Endothelial cell (in vitro differentiated cells): ENCODE data around the gene GPR153. TPM values are rescaled to one million over a fixed set of nuclear protein-coding genes. Genes with fewer than 3 reads are reported as not detected.

Experiments
- DNase-seq: peaks from one replicate; pipeline ENCODE4 v3.0.0; 2021; ENCODE audit warnings: low spot score
- H3K27ac Mint-ChIP-seq: one replicate; pipeline ENCODE4 v1.8.0; 2021; ENCODE audit warnings: mixed read lengths, inconsistent platforms; ENCODE audit not compliant: unreplicated experiment
- H3K27me3 Mint-ChIP-seq: one replicate; pipeline ENCODE4 v1.8.0; 2021; ENCODE audit warnings: mild to moderate bottlenecking, moderate library complexity, mixed read lengths, inconsistent platforms; ENCODE audit not compliant: unreplicated experiment
- H3K36me3 Mint-ChIP-seq: one replicate; pipeline ENCODE4 v1.8.0; 2021; ENCODE audit warnings: mild to moderate bottlenecking, low read depth, mixed read lengths, inconsistent platforms; ENCODE audit not compliant: unreplicated experiment
- H3K4me1 Mint-ChIP-seq: one replicate; pipeline ENCODE4 v1.8.0; 2021; ENCODE audit warnings: mild to moderate bottlenecking, mixed read lengths, inconsistent platforms; ENCODE audit not compliant: unreplicated experiment
- H3K4me3 Mint-ChIP-seq: one replicate; pipeline ENCODE4 v1.8.0; 2021; ENCODE audit warnings: mild to moderate bottlenecking, mixed read lengths, inconsistent platforms; ENCODE audit not compliant: unreplicated experiment
- H3K9me3 Mint-ChIP-seq: one replicate; pipeline ENCODE4 v1.8.0; 2021; ENCODE audit warnings: mixed read lengths, inconsistent platforms; ENCODE audit not compliant: unreplicated experiment
- total RNA-seq: library from RNA; stranded (reverse); fragmentation: NEBNext Ultra II Directional; extraction: Animal tissue kit (Norgen Biotek cat#: 25700); gene quantifications from one replicate; pipeline ENCODE4 v1.2.1, GENCODE V29; 2021; ENCODE audit not compliant: unreplicated experiment
- TF ChIP-seq, protein P1 (sequence below): fragments of 200-600 bp; sonication (generic); IDR thresholded peaks from one replicate; pipeline ENCODE4 v1.5.0; 2021; ENCODE audit warnings: antibody characterized with exemption; ENCODE audit not compliant: unreplicated experiment

GPR153 gene
- total RNA-seq, 1 donor from 2014 or later = 3.0 TPM

DNA sequence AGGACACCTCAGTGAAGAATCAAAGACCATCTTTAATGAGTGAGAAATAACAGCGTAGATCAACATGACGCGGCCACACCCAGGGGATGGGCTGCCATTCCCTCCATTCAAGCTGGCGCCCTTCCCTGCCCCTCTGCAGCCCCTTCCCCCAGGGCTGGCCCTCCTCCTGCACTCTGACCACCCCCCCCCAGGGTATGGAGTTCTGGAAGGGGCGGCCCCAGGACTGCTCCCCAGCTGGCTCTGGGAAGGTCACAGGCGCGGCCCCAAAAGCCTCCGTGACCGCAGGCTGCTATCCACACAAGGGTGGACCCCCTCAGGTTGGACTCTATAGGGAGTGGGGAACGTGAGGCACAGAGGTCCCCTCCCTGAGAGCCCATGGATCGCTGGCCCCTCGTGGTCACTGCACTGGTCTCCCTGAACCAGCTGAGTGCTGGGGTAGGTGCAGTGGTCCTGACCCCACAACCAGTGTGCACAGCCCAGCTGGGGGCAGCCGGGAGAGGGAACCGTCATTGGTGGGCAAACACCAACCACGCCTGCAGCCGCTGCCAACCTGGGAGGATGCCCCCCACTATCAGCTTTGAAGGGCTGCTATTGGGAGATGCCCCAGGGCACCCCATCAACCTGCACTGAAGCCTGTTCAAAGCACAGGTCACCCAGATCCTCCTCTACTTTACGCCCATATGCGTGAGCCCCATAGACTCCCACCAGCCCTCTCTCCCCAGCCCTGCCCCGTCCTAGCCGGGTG is 16.1 kb upstream of the GPR153 start:
- no peaks in the 10 kb centered on the region for H3K9me3 Mint-ChIP-seq
- H3K4me3 Mint-ChIP-seq = no peak overlapping the region
- TF ChIP-seq, protein P1, sequence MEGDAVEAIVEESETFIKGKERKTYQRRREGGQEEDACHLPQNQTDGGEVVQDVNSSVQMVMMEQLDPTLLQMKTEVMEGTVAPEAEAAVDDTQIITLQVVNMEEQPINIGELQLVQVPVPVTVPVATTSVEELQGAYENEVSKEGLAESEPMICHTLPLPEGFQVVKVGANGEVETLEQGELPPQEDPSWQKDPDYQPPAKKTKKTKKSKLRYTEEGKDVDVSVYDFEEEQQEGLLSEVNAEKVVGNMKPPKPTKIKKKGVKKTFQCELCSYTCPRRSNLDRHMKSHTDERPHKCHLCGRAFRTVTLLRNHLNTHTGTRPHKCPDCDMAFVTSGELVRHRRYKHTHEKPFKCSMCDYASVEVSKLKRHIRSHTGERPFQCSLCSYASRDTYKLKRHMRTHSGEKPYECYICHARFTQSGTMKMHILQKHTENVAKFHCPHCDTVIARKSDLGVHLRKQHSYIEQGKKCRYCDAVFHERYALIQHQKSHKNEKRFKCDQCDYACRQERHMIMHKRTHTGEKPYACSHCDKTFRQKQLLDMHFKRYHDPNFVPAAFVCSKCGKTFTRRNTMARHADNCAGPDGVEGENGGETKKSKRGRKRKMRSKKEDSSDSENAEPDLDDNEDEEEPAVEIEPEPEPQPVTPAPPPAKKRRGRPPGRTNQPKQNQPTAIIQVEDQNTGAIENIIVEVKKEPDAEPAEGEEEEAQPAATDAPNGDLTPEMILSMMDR = no peak
- H3K36me3 Mint-ChIP-seq = peaks cover 8% of the 10 kb centered on the region
- no peak for DNase-seq
- no peak overlapping the region for H3K27ac Mint-ChIP-seq
- H3K4me1 Mint-ChIP-seq = no peaks in the 10 kb centered on the region
- peaks cover 7% of the 10 kb centered on the region for H3K27me3 Mint-ChIP-seq

- Mint-ChIP-seq H3K4me3 (no peak overlapping the region), H3K9me3 (no peaks in the 10 kb centered on the region), H3K36me3 (peaks cover 8% of the 10 kb centered on the region), H3K27me3 (peaks cover 7% of the 10 kb centered on the region), H3K4me1 (no peaks in the 10 kb centered on the region), H3K27ac (no peak overlapping the region)
- TF ChIP-seq, protein P1 = no peak
- no peak for DNase-seq
These were observed 15.2 kb upstream of the GPR153 start for GRCh38 chr1:6275826-6276782.

DNA sequence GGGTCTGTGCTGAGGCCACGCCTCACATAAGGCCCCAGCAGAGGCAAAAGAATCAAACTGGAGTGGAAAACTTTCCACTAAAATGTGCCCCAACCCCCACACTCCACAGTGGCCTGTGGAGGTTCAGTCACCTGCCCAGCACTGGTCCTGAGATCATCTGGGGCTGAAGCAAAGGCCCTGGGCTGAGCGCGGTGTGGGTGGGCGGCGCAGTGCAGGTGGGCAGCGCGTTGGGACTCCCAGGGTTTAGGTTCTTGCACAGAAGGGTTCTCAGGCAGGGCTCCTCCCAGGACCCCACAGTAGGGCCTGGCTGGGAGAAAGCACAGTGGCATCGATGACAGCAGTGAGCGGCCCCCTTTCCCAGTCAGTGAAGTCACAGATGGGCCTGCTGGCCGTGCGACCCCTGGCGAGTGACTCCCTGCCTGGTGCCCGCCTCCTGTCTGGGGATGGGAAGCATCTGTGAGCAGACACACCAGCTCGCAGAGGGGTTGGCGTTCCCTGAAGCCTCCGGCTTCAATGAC is 13.8 kb upstream of the GPR153 start:
- no peaks in the 10 kb centered on the region for H3K4me1 Mint-ChIP-seq
- H3K9me3 Mint-ChIP-seq = no peaks in the 10 kb centered on the region
- H3K27ac Mint-ChIP-seq = no peak overlapping the region
- peaks cover 8% of the 10 kb centered on the region for H3K36me3 Mint-ChIP-seq
- DNase-seq = no peak
- TF ChIP-seq, protein P1 = no peak
- H3K4me3 Mint-ChIP-seq = no peak overlapping the region
- peaks cover 9% of the 10 kb centered on the region for H3K27me3 Mint-ChIP-seq

DNA sequence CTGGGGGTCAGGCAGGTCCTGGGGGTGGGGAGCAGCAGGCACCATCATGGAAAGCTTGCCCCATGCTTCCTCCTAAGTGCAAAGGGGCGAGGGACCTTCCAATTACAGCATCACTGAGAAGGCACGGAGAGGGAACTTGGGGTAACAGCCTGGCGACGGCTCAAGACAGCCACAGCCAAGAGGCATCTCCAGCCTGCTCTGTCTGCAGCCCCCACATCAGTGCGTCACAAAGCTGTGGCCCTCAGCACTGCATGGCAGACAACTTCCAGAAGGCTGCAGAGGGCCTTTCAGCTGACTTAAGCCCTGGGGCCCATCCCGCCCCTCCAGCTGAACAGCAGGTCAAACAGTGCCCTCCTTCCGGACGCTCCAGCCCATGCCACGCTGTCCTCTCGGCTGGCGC is 13.2 kb upstream of the GPR153 start:
- no peak overlapping the region for H3K4me3 Mint-ChIP-seq
- peaks cover 7% of the 10 kb centered on the region for H3K36me3 Mint-ChIP-seq
- TF ChIP-seq, protein P1 = no peak
- no peak overlapping the region for H3K27ac Mint-ChIP-seq
- H3K9me3 Mint-ChIP-seq = no peaks in the 10 kb centered on the region
- peaks cover 9% of the 10 kb centered on the region for H3K27me3 Mint-ChIP-seq
- DNase-seq = no peak
- no peaks in the 10 kb centered on the region for H3K4me1 Mint-ChIP-seq
